Stimulated activated CD4-positive, alpha-beta T cell treated with anti-CD3 and anti-CD28 coated beads, Interleukin-2, amount 100 ng/mL, for 24 hours (primary cell): ENCODE results near the gene COPB1.

Experiments used
- DNase-seq, 2 donors: peaks; one replicate each; pipeline ENCODE4 v3.0.0-alpha.2; 2020

COPB1 gene

GRCh38 chr11:14424096-14424495, 75.5 kb downstream of the COPB1 start:
- DNase-seq, result no peak

GRCh38 chr11:14423633-14424032, 76.0 kb downstream of the COPB1 start:
- no peak for DNase-seq

- DNase-seq, result no peak
Measured at GRCh38 chr11:14422814-14423182, 76.8 kb downstream of the COPB1 start.

GRCh38 chr11:14422052-14422813, 77.4 kb downstream of the COPB1 start:
- DNase-seq, result no peak

- no peak for DNase-seq
Measured at GRCh38 chr11:14420223-14420622, 79.4 kb downstream of the COPB1 start.

- no peak for DNase-seq
Measured at GRCh38 chr11:14418801-14419417, 80.7 kb downstream of the COPB1 start.

GRCh38 chr11:14417617-14418374, 81.8 kb downstream of the COPB1 start:
- no peak for DNase-seq

GRCh38 chr11:14417186-14417585, 82.4 kb downstream of the COPB1 start:
- DNase-seq, result no peak

GRCh38 chr11:14414470-14415461, 84.8 kb downstream of the COPB1 start:
- DNase-seq, result peak; percentile 68 to 75

GRCh38 chr11:14413307-14414069, 86.1 kb downstream of the COPB1 start:
- DNase-seq, result peak in 1 of 2 donors; percentile 17

GRCh38 chr11:14411818-14412217, 87.8 kb downstream of the COPB1 start:
- no peak for DNase-seq

- no peak for DNase-seq
Measured at GRCh38 chr11:14409891-14410290, 89.7 kb downstream of the COPB1 start.

- DNase-seq, result no peak
Measured at GRCh38 chr11:14408612-14409011, 91.0 kb downstream of the COPB1 start.
